GM23338 (cell line): Measurements from ENCODE around the gene SERPINA6.

Experiments used
- ETS1 ChIP-seq: IDR thresholded peaks from 2 replicates; pipeline ENCODE4 v1.6.1; 2016; ENCODE audit warnings: antibody characterized with exemption
- TF ChIP-seq, protein P1 (sequence below), 2 experiments: fragments of 200-600 bp in 1 of 2; sonication (generic) in 1 of 2; conservative IDR thresholded peaks; 2 replicates each; pipeline versions ENCODE4 v1.5.1 to v1.6.1; 2016 to 2017; ENCODE audit warnings: antibody characterized with exemption in 2 of 2, low read depth in 2 of 2, mild to moderate bottlenecking in 2 of 2, moderate library complexity in 1 of 2

GRCh38 chr14:94365624-94366023 lies 42.5 kb upstream of the SERPINA6 start:
- no peak for TF ChIP-seq ETS1
- TF ChIP-seq, protein P1, sequence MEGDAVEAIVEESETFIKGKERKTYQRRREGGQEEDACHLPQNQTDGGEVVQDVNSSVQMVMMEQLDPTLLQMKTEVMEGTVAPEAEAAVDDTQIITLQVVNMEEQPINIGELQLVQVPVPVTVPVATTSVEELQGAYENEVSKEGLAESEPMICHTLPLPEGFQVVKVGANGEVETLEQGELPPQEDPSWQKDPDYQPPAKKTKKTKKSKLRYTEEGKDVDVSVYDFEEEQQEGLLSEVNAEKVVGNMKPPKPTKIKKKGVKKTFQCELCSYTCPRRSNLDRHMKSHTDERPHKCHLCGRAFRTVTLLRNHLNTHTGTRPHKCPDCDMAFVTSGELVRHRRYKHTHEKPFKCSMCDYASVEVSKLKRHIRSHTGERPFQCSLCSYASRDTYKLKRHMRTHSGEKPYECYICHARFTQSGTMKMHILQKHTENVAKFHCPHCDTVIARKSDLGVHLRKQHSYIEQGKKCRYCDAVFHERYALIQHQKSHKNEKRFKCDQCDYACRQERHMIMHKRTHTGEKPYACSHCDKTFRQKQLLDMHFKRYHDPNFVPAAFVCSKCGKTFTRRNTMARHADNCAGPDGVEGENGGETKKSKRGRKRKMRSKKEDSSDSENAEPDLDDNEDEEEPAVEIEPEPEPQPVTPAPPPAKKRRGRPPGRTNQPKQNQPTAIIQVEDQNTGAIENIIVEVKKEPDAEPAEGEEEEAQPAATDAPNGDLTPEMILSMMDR (conservative IDR thresholded peaks at IDR 0.05; ENCODE audit: low read depth in 2 of 2), result no peak
